SK-N-SH treated with all-trans-retinoic acid at 6 μM for 48 hours (cell line): ENCODE results near the gene BCL2L14.

ENCODE experiments used
- GLIS3 ChIP-seq: fragments of 250-450 bp; sonication (Bioruptor Pico); IDR thresholded peaks from 2 replicates; pipeline ENCODE4 v1.5.0; 2020; ENCODE audit warnings: mild to moderate bottlenecking, moderate library complexity
- TOX ChIP-seq: fragments of 250-450 bp; sonication (Bioruptor Pico); IDR thresholded peaks from 2 replicates; pipeline ENCODE4 v1.8.0; 2021; ENCODE audit warnings: mild to moderate bottlenecking, moderate library complexity, borderline replicate concordance
- ZC3H10 ChIP-seq: fragments of 250-450 bp; sonication (Bioruptor Pico); IDR thresholded peaks from 2 replicates; pipeline ENCODE4 v1.5.1; 2021; ENCODE audit warnings: mild to moderate bottlenecking, moderate library complexity
- ZNF70 ChIP-seq: fragments of 450-650 bp; formaldehyde crosslinking; IDR thresholded peaks from 2 replicates; pipeline ENCODE4 v1.5.0; 2020; ENCODE audit warnings: mild to moderate bottlenecking, moderate library complexity
- TF ChIP-seq, protein P1 (sequence below): fragments of 250-450 bp; sonication (Bioruptor Pico); IDR thresholded peaks from 2 replicates; pipeline ENCODE4 v1.8.0; 2020; ENCODE audit warnings: mild to moderate bottlenecking, moderate library complexity, borderline replicate concordance
- TF ChIP-seq, protein P2 (sequence below): fragments of 250-450 bp; sonication (Bioruptor Pico); IDR thresholded peaks from 2 replicates; pipeline ENCODE4 v1.8.0; 2021; ENCODE audit warnings: low read depth, mild to moderate bottlenecking, moderate library complexity, borderline replicate concordance

DNA sequence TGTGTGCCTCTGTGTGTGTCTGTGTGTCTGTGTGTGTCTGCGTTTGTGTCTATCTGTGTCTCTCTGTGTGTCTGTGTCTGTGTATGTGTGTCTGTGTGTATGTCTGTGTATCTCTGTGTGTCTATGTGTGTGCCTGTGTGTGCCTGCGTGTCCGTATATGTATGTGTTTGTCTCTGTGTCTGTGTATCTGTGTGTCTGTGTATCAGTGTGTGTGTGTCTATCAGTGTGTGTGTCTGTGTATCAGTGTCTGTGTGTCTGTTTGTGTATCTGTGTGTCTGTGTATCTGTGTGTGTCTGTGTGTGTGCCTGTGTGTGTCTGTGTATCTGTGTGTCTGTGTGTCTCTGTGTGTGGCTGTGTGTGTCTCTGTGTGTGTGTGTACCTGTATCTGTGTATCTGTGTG is 23.1 kb upstream of the BCL2L14 start:
- TF ChIP-seq GLIS3 (CRISPR knock-in tag) = no peak
- TF ChIP-seq, protein P1, sequence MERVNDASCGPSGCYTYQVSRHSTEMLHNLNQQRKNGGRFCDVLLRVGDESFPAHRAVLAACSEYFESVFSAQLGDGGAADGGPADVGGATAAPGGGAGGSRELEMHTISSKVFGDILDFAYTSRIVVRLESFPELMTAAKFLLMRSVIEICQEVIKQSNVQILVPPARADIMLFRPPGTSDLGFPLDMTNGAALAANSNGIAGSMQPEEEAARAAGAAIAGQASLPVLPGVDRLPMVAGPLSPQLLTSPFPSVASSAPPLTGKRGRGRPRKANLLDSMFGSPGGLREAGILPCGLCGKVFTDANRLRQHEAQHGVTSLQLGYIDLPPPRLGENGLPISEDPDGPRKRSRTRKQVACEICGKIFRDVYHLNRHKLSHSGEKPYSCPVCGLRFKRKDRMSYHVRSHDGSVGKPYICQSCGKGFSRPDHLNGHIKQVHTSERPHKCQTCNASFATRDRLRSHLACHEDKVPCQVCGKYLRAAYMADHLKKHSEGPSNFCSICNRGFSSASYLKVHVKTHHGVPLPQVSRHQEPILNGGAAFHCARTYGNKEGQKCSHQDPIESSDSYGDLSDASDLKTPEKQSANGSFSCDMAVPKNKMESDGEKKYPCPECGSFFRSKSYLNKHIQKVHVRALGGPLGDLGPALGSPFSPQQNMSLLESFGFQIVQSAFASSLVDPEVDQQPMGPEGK (CRISPR knock-in tag) = no peak
- no peak for TF ChIP-seq ZC3H10
- TF ChIP-seq ZNF70 (CRISPR knock-in tag) = no peak
- TF ChIP-seq TOX (CRISPR knock-in tag) = no peak
- TF ChIP-seq, protein P2, sequence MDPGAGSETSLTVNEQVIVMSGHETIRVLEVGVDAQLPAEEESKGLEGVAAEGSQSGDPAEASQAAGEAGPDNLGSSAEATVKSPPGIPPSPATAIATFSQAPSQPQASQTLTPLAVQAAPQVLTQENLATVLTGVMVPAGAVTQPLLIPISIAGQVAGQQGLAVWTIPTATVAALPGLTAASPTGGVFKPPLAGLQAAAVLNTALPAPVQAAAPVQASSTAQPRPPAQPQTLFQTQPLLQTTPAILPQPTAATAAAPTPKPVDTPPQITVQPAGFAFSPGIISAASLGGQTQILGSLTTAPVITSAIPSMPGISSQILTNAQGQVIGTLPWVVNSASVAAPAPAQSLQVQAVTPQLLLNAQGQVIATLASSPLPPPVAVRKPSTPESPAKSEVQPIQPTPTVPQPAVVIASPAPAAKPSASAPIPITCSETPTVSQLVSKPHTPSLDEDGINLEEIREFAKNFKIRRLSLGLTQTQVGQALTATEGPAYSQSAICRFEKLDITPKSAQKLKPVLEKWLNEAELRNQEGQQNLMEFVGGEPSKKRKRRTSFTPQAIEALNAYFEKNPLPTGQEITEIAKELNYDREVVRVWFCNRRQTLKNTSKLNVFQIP = no peak
